Activated T-cell treated with anti-CD3 and anti-CD28 coated beads, Interleukin-2, amount 50 U/mL, for 1 hour (primary cell): ENCODE data around the gene ATRN.

Experiments used
- DNase-seq: peaks from one replicate; pipeline ENCODE4 v3.0.0-alpha.2; 2020

Gene ATRN

GRCh38 chr20:3631534-3631933 lies 160.7 kb downstream of the ATRN start:
- DNase-seq: no peak

DNA sequence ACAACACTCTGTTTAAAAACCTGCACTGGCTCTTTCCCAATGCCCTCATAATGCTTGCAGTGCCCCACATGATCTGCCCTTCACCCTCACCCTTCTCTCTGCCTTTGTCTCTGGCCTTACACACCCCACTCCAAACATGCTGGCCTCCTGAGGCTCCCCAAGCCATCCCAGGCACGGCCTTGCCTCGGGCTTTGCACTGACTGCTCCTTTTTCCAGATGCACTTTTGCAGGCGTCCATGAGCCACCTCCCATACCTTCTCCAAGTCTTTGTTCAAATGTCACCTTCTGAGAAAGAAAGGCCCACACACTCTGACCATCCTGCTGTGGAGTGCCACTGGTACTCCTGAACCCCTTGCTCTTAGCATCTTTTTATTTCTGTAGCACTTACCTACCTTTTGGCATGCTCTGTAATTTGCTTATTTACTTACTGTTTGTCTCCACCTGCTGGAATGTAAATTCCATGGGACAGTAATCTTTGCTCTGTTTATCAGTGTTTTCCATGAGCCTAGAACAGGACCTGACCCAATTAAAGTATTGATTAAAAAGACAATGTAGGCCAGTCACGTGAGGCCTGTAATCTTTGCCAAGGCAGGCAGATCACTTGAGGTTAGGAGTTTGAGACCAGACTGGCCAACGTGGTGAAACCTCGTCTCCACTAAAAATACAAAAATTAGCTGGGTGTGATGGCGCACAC lies 161.6 kb downstream of the ATRN start:
- no peak for DNase-seq

GRCh38 chr20:3633913-3634478 lies 163.2 kb downstream of the ATRN start:
- no peak for DNase-seq

- no peak for DNase-seq
Observed at GRCh38 chr20:3635346-3635745, 164.5 kb downstream of the ATRN start.

- no peak for DNase-seq
Observed at GRCh38 chr20:3640259-3640658, 169.4 kb downstream of the ATRN start.

DNA sequence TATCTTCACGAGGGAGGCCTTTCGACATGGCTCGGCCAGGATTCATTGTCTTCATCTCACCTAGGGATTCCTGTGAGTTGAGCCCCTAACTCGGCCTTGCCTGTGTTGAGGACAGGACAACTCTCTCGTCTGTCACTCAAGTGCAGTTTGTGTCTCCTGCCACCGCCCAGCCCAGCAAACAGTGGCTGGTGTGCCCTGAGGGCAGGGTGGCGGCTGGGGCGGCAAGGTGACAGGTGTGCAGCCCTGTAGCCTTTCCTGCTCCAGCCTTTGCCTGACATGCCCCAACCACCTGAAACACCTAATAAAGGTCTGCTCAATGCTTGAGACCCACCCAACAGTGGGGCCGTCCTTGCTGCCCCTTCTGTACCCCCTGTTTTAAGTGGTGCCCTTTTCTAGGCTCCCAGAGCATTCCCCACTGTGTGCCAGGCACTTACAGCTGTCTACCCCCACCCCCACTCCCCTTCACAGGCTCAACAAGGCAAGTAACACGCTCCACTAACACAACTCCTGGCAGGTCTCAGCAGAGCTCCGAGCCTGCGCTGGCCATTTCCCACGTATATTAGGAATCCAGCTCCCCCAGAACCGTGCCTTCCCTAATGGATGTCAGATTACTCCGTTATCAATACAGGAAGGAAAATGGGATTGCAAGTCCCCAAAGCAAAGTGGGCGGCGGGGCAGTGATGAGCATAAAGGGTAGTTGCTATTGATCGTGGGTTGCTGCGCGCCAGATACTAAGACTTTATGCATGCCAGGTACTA lies 174.7 kb downstream of the ATRN start:
- DNase-seq: no peak

DNA sequence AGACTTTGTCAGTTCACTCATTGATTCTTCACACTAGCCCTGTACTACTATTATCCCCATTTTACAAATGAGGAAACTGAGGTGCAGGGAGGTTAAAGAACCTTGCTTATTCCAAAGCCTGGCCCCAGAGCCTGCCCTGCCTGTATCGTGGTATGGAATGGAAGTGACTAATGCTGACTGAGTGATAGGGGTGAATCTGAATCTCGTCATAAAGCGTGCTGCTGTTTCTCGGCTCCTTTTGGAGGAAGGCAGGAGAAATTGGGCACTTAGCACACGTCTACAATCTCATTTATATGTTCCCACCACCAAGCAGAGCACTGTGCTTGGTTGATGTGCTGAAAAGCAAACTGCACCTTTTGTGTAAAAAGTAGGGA lies 175.2 kb downstream of the ATRN start:
- no peak for DNase-seq

DNA sequence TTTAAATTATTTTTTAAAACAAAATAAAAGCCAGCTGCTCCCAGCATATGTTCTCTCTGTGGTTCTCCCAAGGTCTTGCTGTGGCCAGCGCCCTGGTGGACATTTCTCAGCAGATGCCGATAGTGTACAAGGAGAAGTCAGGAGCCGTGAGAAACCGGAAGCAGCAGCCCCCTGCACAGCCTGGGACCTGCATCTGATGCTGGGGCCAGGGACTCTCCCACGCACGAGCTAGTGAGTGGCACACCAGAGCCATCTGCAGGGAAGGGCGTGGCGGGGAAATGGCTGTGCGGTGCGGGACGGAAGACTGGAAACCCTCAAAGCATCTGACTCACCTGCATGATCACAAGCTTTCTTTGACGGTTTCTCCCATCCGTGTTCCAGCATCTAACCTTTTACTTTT lies 175.8 kb downstream of the ATRN start:
- no peak for DNase-seq

GRCh38 chr20:3647473-3647872 lies 176.7 kb downstream of the ATRN start:
- DNase-seq: no peak

- DNase-seq: no peak
Observed at GRCh38 chr20:3648951-3649350, 178.1 kb downstream of the ATRN start.

DNA sequence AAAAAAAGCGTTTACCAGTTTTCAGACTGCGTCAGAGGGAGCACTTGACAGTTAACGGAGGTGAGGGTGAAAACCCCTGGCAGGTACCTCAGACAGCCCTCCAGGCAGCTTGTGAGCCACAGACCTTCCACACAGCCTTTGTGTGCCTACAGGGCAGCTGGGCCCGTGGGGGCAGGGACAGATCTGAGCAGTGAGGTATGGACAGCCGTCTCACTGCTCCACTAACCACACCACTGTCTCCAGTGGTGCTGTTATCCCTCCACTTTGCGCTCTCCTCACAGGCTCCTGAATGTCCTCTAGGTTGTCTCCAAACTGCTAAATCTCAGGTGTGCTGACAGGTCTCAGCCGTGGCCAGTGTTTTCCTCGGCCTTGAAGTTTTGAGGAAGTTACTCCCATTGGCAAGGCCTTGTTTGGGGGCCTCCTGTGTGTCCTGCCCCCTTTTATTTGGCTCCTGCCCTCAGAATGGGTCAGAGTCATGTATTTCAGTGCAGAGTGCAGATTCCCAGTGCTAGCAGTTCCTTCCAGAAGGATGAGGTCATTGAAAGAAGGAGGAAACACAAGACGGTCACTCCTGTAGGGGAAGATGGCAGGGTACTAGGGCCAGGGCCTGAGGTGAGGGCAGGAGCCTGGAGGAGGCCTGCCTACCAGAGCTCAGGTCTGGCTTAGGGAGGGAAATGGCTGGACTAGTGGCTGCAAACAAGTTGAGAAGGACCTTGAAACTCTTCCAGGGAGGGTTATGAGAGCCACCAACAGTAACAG lies 180.6 kb downstream of the ATRN start:
- DNase-seq: no peak

GRCh38 chr20:3652221-3652620 lies 181.4 kb downstream of the ATRN start:
- no peak for DNase-seq

DNA sequence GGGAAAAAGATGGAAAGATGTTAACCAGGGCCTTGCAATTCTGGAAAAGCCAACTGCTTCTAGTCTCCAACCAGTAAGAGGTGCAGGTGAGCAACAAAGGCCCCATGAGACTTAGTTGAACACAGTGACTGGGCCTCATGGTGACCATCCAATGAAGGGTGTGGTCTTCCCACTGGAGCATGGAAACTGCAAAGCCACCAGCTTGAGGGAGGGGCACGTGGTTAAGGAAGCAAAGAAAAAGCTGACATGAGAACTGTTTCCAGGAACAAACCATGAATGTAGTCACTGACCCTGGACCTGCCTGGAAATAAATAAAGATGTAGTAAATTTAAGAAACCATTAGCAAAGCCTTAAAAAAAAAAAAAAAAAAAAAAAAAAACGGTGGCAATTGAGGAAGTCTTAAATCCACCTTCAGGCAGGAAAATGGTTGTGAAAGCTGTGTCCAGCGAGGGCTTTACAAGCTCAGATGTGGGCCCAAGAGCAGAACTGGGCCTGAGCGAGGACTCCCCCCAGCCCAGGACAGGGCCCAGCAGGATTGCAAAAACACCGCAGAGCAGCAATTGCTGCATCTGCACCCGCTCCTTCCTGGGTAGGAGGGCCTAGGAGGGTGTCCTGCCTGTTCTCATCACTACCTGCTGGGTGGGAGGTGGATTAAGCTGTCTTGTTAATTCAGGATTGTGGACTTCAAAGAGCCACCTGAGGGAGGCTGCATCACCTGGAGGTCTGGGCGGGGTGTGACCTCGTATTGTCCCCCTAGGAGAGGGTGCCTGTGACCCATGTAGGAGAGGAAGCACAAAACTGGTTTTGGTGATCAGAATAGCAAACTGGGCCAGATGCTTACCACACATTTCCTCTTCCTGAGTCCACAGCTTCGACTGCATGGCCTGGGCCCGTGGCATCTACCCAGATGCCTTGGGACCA lies 182.1 kb downstream of the ATRN start:
- no peak for DNase-seq

- no peak for DNase-seq
Observed at GRCh38 chr20:3653921-3654320, 183.1 kb downstream of the ATRN start.

DNA sequence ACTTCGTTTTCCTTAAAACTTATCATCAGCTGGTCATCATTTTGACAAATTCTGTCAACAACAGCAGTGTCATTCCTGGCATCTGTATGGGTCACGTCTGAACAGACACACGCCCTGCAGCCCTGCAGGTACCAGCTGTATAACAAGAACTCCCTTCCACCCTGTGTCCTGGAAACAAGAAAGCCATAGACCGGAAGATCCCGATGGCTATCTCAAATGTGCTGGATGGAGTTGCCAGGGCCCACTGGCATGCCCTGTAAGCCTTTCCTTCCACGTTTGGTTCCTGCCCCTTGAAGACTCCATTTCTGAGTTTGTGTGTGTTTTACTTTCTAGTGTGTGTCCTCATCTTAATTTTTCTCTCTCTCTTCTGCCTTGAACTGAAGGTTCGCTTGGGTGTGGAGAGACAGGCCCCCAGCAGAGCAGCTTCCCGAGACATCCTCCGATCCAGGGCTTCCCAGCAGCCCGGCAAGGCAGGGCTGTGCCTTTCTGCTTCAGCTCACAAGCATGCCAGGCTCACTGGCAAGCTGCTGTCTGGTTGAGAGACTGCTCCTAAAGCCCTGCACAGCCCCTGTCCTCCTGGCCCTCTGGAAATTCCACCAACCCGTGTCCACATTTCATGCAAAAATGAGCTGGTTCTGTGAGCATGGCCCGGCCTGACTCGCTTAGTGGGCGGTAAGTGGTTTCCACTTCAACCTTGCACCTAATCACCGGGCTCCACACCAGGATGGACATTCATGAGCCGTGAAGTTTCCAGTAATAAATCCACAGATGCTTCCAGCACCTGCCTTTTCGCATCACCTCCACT lies 183.7 kb downstream of the ATRN start:
- DNase-seq: no peak

DNA sequence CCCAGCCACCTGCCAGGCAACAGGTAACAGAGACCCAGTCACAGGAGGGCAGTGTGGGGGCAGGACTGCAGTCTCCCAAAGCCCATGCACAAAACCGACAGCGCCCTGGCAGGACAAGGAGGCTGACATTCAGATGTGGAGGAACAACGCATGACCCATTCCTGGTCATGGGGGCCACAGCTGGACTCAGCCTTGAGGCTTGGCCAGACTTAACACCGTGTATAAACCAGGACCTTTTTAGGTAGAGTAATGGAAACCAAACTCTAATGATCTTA lies 184.2 kb downstream of the ATRN start:
- no peak for DNase-seq

GRCh38 chr20:3658019-3658715 lies 187.3 kb downstream of the ATRN start:
- DNase-seq: no peak

DNA sequence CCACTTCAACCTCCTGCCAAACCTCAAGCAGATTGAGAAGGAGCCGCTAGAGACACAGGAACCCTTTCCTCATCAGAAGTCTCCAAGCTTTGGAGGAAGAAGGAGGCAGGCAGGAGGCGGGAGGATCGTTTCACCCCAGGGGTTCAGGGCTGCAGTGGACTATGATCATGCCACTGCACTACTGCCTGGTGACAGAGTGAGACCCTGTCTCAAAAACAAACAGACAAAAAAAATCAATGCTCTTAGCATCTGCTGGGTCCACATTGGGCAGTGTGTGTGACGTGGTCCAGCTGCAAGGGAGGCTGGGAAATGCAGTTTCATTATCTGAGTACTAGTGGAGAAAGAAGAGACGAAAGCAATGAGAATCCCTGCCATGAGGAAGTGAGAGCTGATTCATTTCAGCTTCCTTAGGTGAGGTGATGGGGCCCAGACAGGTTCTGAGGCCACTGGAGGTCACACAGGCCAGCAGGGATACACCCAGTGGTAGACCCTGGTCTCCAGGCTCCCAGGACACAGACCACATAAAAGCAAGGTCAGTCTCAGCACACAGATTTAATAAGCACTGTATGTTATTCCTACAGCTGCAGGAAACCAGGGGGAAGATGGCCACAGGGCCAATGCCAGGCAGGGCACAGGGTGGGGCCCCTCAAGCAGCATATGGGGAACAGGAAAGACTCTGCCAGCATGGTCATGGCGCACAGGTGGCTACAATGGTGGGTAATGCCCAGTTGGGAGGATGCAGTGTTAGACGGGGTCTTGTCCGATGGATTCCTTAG lies 188.1 kb downstream of the ATRN start:
- no peak for DNase-seq

- peak; percentile 16 for DNase-seq
Observed at GRCh38 chr20:3659492-3660261, 188.9 kb downstream of the ATRN start.
